22Rv1 (cell line): ENCODE results near the gene VWF.

Source experiments
- H3K27ac ChIP-seq: fragments of 450-650 bp; 2 replicates; pipeline ENCODE4 v1.5.1; 2017
- ZFX ChIP-seq: fragments of 450-650 bp; IDR thresholded peaks from 2 replicates; pipeline ENCODE4 v1.6.1; 2017; ENCODE audit warnings: antibody characterized with exemption, borderline replicate concordance
- TF ChIP-seq, protein P1 (sequence below): fragments of 450-650 bp; IDR thresholded peaks from 2 replicates; pipeline ENCODE4 v1.5.1; 2017; ENCODE audit warnings: mild to moderate bottlenecking

The VWF gene

DNA sequence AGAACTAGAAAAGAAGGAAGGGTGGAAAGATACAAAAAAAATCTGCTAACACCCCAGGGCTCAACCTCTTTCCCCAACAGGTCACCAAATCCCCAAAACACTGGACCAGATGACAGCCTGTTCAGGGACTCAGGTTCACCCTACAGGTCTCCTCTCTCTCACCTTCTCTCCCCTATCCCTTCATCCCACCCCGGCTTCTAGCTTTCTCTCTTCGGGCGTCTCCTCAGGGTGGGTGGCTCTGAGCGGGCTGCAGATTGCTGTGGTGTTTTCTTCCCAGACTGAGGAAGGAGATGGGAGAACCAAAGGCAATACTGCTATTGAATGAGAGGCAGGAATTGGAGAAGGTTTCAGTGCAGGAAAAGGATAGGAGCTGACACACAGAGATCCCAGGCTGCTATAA, 218.7 kb downstream of the VWF start:
- no peak for TF ChIP-seq ZFX
- TF ChIP-seq, protein P1, sequence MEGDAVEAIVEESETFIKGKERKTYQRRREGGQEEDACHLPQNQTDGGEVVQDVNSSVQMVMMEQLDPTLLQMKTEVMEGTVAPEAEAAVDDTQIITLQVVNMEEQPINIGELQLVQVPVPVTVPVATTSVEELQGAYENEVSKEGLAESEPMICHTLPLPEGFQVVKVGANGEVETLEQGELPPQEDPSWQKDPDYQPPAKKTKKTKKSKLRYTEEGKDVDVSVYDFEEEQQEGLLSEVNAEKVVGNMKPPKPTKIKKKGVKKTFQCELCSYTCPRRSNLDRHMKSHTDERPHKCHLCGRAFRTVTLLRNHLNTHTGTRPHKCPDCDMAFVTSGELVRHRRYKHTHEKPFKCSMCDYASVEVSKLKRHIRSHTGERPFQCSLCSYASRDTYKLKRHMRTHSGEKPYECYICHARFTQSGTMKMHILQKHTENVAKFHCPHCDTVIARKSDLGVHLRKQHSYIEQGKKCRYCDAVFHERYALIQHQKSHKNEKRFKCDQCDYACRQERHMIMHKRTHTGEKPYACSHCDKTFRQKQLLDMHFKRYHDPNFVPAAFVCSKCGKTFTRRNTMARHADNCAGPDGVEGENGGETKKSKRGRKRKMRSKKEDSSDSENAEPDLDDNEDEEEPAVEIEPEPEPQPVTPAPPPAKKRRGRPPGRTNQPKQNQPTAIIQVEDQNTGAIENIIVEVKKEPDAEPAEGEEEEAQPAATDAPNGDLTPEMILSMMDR: no peak
- no peak overlapping the region for H3K27ac ChIP-seq

DNA sequence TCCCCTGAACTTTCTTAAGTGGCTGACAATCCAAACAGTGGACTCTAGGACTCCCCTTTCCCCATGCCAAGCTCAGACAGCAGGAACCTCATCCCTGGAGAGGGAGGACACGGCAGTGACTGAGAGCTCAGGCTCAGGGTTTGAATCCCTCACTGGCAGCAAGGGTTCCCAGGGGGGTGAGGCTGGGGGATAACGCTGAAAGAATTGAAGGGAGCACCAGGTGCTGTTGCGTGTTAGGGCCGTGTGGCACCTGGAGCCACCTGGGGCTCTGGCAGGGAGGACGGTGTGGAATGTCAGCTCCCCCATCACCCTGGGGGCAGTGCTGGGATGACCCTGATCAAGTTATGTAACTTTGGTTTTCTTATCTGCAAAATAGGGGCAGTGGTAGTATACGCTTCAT, 219.5 kb downstream of the VWF start:
- no peak overlapping the region for H3K27ac ChIP-seq
- no peak for TF ChIP-seq ZFX
- TF ChIP-seq, protein P1: no peak

DNA sequence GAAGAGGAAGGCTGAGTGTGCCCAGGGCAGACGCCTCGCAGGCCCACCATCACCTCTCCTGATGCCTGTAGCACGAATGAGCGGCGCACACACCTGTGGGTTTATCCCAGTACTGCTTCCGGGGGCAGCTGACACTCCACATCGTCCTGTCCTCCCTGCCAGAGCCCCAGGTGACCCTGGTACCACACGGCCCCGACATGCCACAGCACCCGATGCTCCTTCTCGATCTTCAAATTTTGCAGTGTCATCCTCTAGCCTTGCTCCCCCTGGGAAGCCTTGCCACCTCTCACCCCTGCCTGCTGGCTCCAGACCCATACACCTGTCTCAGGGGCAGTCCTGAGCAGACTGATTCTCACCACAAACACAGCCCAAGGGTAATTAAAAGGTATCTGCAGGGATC, 220.0 kb downstream of the VWF start:
- no peak overlapping the region for H3K27ac ChIP-seq
- TF ChIP-seq, protein P1: no peak
- no peak for TF ChIP-seq ZFX

DNA sequence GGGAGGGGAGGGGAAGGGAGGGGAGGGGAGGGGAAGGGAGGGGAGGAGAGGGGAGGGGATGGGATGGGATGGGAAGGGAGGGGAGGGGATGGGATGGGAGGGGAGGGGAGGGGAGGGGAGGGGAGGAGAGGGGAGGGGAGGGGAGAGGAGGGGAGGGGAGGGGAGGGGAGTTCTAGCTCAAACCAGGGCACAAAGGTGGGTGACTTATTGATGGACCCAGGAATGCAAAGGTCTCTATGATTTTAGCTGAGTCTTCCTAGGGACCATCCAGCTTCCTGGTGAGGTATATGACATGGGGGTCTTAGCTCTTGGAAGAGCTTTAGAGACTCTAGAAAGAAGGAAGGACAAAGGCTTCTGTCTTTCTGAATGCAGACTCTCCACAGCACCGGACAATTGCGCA, 221.7 kb downstream of the VWF start:
- TF ChIP-seq, protein P1: no peak
- TF ChIP-seq ZFX: no peak
- no peak overlapping the region for H3K27ac ChIP-seq

DNA sequence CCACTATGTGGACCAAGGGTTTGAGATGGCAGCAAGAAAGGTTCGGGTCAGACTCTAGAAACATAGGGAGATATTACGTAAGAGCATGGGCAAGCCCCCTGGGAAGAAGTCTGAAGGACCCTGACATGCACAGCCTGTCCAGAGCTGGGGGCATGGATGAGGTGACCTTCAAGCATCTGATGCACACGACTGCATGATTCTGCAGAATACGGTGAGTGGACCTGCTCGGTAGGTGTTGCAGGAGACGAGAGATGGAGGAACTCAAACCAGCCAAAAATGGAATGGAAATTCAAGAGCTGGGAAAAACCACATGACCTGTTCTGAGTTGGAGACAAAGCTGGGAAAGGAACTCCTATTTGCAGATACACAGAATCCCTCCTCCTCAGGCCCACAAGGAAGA, 223.1 kb downstream of the VWF start:
- H3K27ac ChIP-seq: no peak overlapping the region

DNA sequence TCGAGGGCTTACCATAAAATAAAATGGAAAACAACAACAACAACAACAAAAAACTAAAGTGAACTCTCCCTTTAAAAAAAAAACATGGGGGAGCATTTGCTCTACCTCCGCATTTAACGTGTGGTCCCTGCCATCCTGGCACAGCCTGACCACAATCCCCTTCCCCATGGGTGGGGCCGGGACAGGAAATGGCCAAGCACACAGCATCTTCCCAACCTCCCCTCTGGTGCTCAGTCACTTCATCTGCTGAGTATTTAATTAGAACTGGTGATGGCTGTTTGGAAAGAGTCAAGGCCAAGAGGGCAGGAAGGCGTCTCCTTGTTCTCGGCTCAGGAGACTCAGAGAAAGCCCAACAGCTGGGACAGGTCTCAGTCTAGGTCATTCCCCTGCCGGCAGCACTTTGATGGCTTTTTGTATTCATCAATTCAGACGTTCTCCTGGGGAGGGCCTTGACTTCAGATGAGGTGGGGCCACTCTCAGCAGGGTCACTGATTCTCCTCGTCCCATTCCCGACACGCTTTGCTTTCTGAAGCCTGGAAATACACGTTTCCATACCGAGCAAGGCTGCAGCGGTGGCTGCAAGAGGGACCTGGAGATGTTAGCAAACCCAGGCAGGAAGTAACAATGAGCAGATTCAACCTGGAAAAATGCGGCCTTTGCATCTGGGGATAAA, 223.8 kb downstream of the VWF start:
- no peak for TF ChIP-seq ZFX
- TF ChIP-seq, protein P1: no peak
- no peak overlapping the region for H3K27ac ChIP-seq

More for the DNA sequence above, 223.1 kb downstream of the VWF start:
- no peak for TF ChIP-seq ZFX
- TF ChIP-seq, protein P1: no peak

DNA sequence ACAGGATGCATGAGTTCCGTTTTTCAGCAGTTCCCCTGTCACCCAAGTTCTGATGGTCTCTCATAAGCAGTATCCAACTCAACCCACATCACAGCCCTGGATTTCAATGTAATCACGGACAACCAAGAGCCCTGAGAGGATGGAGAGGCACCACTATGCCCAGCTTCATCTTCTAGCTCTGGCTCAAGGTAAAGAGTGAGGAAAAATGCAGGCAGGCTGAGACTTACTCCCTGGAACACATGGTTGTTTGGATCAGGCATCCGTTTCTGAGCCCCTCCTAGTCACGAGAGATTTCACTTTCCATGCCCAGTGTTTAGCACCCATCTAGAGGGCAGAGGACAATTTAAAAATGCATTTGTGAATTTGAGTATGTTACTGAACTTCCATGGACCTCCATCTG, 224.4 kb downstream of the VWF start:
- TF ChIP-seq ZFX: no peak
- TF ChIP-seq, protein P1: no peak
- no peak overlapping the region for H3K27ac ChIP-seq
